Sciatic nerve (tissue), 2 donors: ENCODE data around the gene FCHSD2. TPM values are rescaled to one million over a fixed set of nuclear protein-coding genes. Genes with fewer than 3 reads are reported as not detected.

Experiments
- ATAC-seq: fragments of 200-7000 bp; cut with Tn5 transposase; one replicate; pipeline ENCODE4 v1.9.1; 2020; ENCODE audit warnings: mild to moderate bottlenecking, moderate library complexity
- DNase-seq: peaks from one replicate; pipeline ENCODE4 v3.0.0-alpha.2; 2020; ENCODE audit warnings: low spot score
- intact Hi-C: fragments of 100-400 bp; cut with DNase I; formaldehyde crosslinking; loops from one replicate; pipeline ENCODE4 v1.14.2; 2022
- total RNA-seq: library from RNA; stranded (reverse); fragmentation: NEBNext Ultra II Directional; extraction: Animal tissue kit (Norgen Biotek cat#: 25700); gene quantifications from one replicate; pipeline ENCODE4 v1.2.1, GENCODE V29; 2021
- donor health status: DM: no; HTN: no; CAD: no.
- donor health status: DM: no; HTN: no; CAD: no.

The FCHSD2 gene
- total RNA-seq, 1 donor from 2014 or later: 64.7 TPM

DNA sequence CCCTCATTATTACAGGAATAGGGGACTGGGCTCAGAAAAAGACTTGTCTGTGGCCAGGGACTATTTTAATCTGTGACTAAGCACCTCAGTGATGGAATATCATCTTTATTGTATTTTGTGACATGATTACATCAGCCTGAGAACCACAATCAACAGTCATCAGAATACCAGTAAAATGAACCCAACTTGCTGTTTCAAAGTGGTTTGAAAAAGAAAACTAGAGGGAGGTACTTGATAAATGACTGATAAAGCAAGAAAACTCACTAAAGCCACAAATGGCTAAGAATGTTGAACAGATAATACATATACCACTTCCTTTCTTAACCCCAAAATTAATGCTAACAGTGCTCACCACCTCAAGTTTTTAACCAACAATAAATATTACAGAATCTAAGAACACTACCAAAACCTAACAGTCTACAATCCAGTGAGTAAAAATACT is 172.2 kb downstream of the FCHSD2 start:
- no peak for ATAC-seq
- intact Hi-C loops: no loop called here
- DNase-seq: no peak

- ATAC-seq (no peak), DNase-seq (no peak)
- intact Hi-C loops: no loop called here
These were observed 173.7 kb downstream of the FCHSD2 start for GRCh38 chr11:72968390-72968789.

DNA sequence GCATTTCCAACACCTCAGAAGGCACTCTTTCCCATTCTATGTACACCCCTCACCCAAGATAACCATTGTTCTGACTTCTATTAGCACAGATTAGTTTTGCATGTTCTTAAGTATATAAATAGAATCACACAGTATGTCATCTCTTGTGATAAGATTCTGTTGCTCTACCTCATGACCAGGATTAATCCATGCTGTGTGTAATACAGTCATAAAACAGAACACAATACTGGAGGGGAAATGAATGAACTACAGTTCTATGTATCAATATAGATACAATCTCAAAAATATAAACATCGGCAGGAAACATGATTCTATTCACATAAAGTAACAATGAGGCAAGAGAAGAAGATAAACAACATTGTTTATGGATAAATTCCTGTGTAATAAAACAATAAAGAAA is 176.4 kb downstream of the FCHSD2 start:
- DNase-seq: no peak
- ATAC-seq: no peak
- intact Hi-C loops: no loop called here

GRCh38 chr11:72962717-72963116 is 179.4 kb downstream of the FCHSD2 start:
- intact Hi-C loops: no loop called here
- ATAC-seq: no peak
- no peak for DNase-seq

- intact Hi-C loops: no loop called here
- ATAC-seq: no peak
- DNase-seq: no peak
These were observed 180.0 kb downstream of the FCHSD2 start for GRCh38 chr11:72962084-72962483.

- ATAC-seq: no peak
- intact Hi-C loops: no loop called here
- DNase-seq: no peak
These were observed 182.0 kb downstream of the FCHSD2 start for GRCh38 chr11:72959998-72960731.

- ATAC-seq (no peak), DNase-seq (no peak)
- intact Hi-C loops: no loop called here
These were observed 183.3 kb downstream of the FCHSD2 start for GRCh38 chr11:72958791-72959190.

GRCh38 chr11:72955466-72955865 is 186.7 kb downstream of the FCHSD2 start:
- ATAC-seq: no peak
- intact Hi-C loops: no loop called here
- DNase-seq: no peak

- DNase-seq: no peak
- intact Hi-C loops: no loop called here
- no peak for ATAC-seq
These were observed 187.3 kb downstream of the FCHSD2 start for GRCh38 chr11:72954860-72955259.

DNA sequence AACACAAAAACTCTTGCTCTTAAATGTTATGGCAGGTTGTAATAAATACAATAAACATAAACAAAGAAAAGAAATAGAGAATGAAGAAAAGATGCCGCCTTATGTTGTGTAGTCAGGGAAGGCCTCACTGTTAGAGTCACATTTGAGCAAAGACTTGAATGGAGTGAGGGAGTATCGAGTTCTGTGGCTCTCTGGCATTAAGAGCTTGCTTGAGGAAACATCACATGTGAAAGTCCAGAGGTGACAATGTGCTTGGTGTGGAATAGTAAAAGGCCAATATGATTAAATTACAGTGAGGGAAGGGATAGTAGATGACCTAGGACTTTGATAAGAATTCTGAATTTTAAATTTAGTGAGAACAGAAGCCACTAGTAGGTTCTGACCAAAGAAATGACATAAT is 188.5 kb downstream of the FCHSD2 start:
- no peak for DNase-seq
- intact Hi-C loops: no loop called here
- ATAC-seq: no peak

GRCh38 chr11:72951888-72952287 is 190.2 kb downstream of the FCHSD2 start:
- intact Hi-C loops: no loop called here
- DNase-seq (no peak), ATAC-seq (no peak)

DNA sequence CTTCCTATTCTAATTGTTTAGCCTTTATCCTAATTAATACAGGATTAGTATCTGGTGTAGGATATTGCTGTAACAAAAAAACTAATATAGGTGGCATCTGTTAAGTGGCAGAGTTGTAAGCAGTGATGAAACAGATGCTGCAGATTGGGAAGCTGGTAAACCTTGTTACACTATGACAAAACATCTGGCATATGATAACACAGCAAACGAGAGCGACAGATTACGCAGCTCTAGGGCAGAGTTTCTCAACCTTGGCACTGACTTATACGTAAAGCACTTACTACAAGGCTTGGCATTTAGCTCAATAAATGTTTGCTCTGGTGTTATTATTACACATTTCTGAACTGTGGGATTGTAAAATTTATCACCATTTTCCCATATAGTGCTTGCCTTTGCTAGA is 190.9 kb downstream of the FCHSD2 start:
- intact Hi-C loops: no loop called here
- ATAC-seq (no peak), DNase-seq (no peak)

DNA sequence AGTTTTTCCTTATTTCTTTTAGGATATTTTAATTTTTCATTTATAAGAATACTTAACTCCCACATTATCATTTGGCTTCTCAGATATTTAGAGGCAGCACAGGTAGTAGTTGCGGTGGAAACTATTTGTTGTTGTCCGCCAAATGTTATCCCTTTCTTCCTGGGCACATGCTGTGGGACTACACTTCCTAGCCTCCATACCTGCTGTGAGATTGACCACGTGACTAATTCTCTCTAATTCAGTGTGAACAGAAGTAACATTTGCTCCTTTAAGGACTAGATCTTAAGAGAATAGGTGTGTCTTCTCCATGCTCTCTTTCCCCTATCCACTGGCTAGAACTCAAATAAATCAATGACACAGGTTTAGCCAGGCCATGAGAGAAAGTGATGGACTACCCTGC is 191.4 kb downstream of the FCHSD2 start:
- intact Hi-C loops: no loop called here
- ATAC-seq (no peak), DNase-seq (no peak)

DNA sequence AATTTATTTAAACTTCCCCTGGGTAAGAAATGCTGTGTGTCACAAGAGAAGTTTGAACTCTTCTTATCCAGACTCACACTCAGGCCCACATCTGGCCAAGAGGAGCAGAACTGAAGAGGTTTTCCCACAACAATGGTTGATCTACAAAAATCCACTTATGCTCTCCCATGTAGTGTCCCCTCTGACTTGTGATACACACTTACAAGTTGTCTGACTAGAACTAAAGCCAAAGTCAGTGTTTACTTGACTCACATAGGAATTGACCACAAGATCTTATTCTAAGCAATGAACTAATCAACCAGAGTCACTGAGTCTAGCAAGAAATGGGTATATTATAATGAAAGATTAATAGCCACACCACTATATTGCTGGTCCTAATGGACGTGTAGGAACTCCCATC is 194.9 kb downstream of the FCHSD2 start:
- intact Hi-C loops: no loop called here
- DNase-seq (no peak), ATAC-seq (no peak)

- intact Hi-C loops: no loop called here
- no peak for ATAC-seq
- no peak for DNase-seq
These were observed 198.5 kb downstream of the FCHSD2 start for GRCh38 chr11:72943664-72944063.

GRCh38 chr11:72940417-72940816 is 201.7 kb downstream of the FCHSD2 start:
- ATAC-seq (no peak), DNase-seq (no peak)
- intact Hi-C loops: no loop called here

- DNase-seq (no peak), ATAC-seq (no peak)
- intact Hi-C loops: no loop called here
These were observed 203.1 kb downstream of the FCHSD2 start for GRCh38 chr11:72939031-72939430.

GRCh38 chr11:72937439-72937838 is 204.7 kb downstream of the FCHSD2 start:
- ATAC-seq (no peak), DNase-seq (no peak)
- intact Hi-C loops: no loop called here

DNA sequence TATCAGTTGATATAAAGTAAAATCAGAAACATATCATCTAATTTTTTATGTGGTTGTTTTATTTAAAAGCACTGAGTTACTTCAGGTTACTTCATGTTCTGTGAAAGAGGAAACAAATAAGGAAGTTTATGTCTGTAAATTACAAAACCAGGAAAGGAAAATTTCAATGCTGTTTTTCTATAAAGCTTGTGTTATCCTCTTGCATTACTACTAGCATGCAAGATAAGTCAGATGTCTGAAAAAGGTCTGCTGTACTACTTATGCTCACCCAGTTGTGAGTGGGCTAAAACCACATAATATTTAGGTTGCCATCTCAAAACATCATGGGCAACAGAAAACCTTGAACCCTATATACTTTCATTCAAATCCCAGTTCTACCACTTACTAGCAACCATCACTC is 206.4 kb downstream of the FCHSD2 start:
- ATAC-seq (no peak), DNase-seq (no peak)
- intact Hi-C loops: no loop called here

- DNase-seq (no peak), ATAC-seq (no peak)
- intact Hi-C loops: no loop called here
These were observed 210.0 kb downstream of the FCHSD2 start for GRCh38 chr11:72932132-72932570.

GRCh38 chr11:72930008-72930407 is 212.1 kb downstream of the FCHSD2 start:
- ATAC-seq: no peak
- intact Hi-C loops: no loop called here
- no peak for DNase-seq
